ENCODE measurements around the gene YES1. TPM values are rescaled to one million over a fixed set of nuclear protein-coding genes. Genes with fewer than 3 reads are reported as not detected.

Gene YES1
- total RNA-seq, 1 donor from 2014 or later = 209 TPM

GRCh38 chr18:834082-834720 lies 22.2 kb upstream of the YES1 start:
- no peak overlapping the region for H3K27ac ChIP-seq
- Mint-ChIP-seq H3K4me3 (no peak overlapping the region), H3K4me1 (peaks cover 17% of the 10 kb centered on the region), H3K9me3 (no peaks in the 10 kb centered on the region), H3K36me3 (no peaks in the 10 kb centered on the region), H3K27me3 (ENCODE audit: insufficient read depth, low read depth) (peaks cover 2% of the 10 kb centered on the region), H3K27ac (no peak overlapping the region)
- no peaks in the 10 kb centered on the region for H3K79me2 ChIP-seq (ENCODE audit: low read depth)
- no peak overlapping the region for H2AFZ ChIP-seq (replicated peaks)
- H3K4me3 ChIP-seq = no peak overlapping the region
- no peak for DNase-seq (ENCODE audit: low spot score)
- no peaks in the 10 kb centered on the region for H3K9me3 ChIP-seq (ENCODE audit: low read depth)
- peaks cover 9% of the 10 kb centered on the region for H3K4me1 ChIP-seq
- H3K36me3 ChIP-seq = no peaks in the 10 kb centered on the region
- H3K9ac ChIP-seq = no peak overlapping the region
- H3F3A ChIP-seq (ENCODE audit: low read depth) = peaks cover 10% of the 10 kb centered on the region
- no peaks in the 10 kb centered on the region for H4K20me1 ChIP-seq (ENCODE audit: low read depth)
- H3K4me2 ChIP-seq = no peak overlapping the region
- TF ChIP-seq EZH2 (IDR thresholded peaks at IDR 0.05) (no peak), EZH2phosphoT487 (IDR thresholded peaks at IDR 0.05) (no peak), CTCF (IDR thresholded peaks at IDR 0.05) (no peak)
- peaks cover 38% of the 10 kb centered on the region for H3K27me3 ChIP-seq

- no peak overlapping the region for H3K4me3 Mint-ChIP-seq
- H3K36me3 Mint-ChIP-seq = no peaks in the 10 kb centered on the region
- no peak overlapping the region for H2AFZ ChIP-seq (replicated peaks)
- DNase-seq (ENCODE audit: low spot score) = no peak
- peaks cover 2% of the 10 kb centered on the region for H3K27me3 Mint-ChIP-seq (ENCODE audit: insufficient read depth, low read depth)
- H3F3A ChIP-seq (ENCODE audit: low read depth) = peaks cover 10% of the 10 kb centered on the region
- no peaks in the 10 kb centered on the region for H3K36me3 ChIP-seq
- H3K4me1 Mint-ChIP-seq = peaks cover 17% of the 10 kb centered on the region
- H3K4me2 ChIP-seq = no peak overlapping the region
- TF ChIP-seq EZH2phosphoT487 (IDR thresholded peaks at IDR 0.05) (no peak), CTCF (IDR thresholded peaks at IDR 0.05) (no peak), EZH2 (IDR thresholded peaks at IDR 0.05) (no peak)
- no peak overlapping the region for H3K27ac ChIP-seq
- H3K4me1 ChIP-seq = peaks cover 9% of the 10 kb centered on the region
- no peaks in the 10 kb centered on the region for H4K20me1 ChIP-seq (ENCODE audit: low read depth)
- no peaks in the 10 kb centered on the region for H3K79me2 ChIP-seq (ENCODE audit: low read depth)
- no peak overlapping the region for H3K4me3 ChIP-seq
- no peaks in the 10 kb centered on the region for H3K9me3 Mint-ChIP-seq
- H3K9me3 ChIP-seq (ENCODE audit: low read depth) = no peaks in the 10 kb centered on the region
- H3K27ac Mint-ChIP-seq = no peak overlapping the region
- peaks cover 29% of the 10 kb centered on the region for H3K27me3 ChIP-seq
- no peak overlapping the region for H3K9ac ChIP-seq
Observed at GRCh38 chr18:833197-833596, 21.2 kb upstream of the YES1 start.

GRCh38 chr18:832085-832681 lies 20.1 kb upstream of the YES1 start:
- no peak overlapping the region for H3K4me3 Mint-ChIP-seq
- H3K9ac ChIP-seq = no peak overlapping the region
- no peaks in the 10 kb centered on the region for H3K36me3 ChIP-seq
- H3K36me3 Mint-ChIP-seq = no peaks in the 10 kb centered on the region
- H3F3A ChIP-seq (ENCODE audit: low read depth) = peaks cover 10% of the 10 kb centered on the region
- H2AFZ ChIP-seq (replicated peaks) = no peak overlapping the region
- H3K79me2 ChIP-seq (ENCODE audit: low read depth) = no peaks in the 10 kb centered on the region
- H3K4me1 ChIP-seq = peaks cover 9% of the 10 kb centered on the region
- H3K27me3 Mint-ChIP-seq (ENCODE audit: insufficient read depth, low read depth) = peaks cover 5% of the 10 kb centered on the region
- peaks cover 17% of the 10 kb centered on the region for H3K4me1 Mint-ChIP-seq
- H3K9me3 ChIP-seq (ENCODE audit: low read depth) = no peaks in the 10 kb centered on the region
- H3K27ac ChIP-seq = no peak overlapping the region
- H4K20me1 ChIP-seq (ENCODE audit: low read depth) = no peaks in the 10 kb centered on the region
- no peak overlapping the region for H3K4me3 ChIP-seq
- peak; percentile 48 for DNase-seq (ENCODE audit: low spot score)
- H3K27ac Mint-ChIP-seq = no peak overlapping the region
- TF ChIP-seq CTCF (IDR thresholded peaks at IDR 0.05) = no peak
- TF ChIP-seq EZH2phosphoT487 (IDR thresholded peaks at IDR 0.05) = no peak
- TF ChIP-seq EZH2 (IDR thresholded peaks at IDR 0.05) = no peak
- H3K9me3 Mint-ChIP-seq = no peaks in the 10 kb centered on the region
- peak overlapping the region; percentile 28 for H3K4me2 ChIP-seq
- peaks cover 22% of the 10 kb centered on the region for H3K27me3 ChIP-seq
